GM23338 (cell line): ENCODE data around the gene SELPLG. TPM values are rescaled to one million over a fixed set of nuclear protein-coding genes. Genes with fewer than 3 reads are reported as not detected.

Experiments used
- ATAC-seq: fragments of 200-7000 bp; cut with Tn5 transposase; 3 replicates; pipeline ENCODE4 v1.9.1; 2020
- DNase-seq: peaks from one replicate; pipeline ENCODE4 v3.0.0-alpha.2; 2015; ENCODE audit warnings: low spot score
- H2AFZ ChIP-seq: fragments of 200-600 bp; sonication (generic); 2 replicates; pipeline ENCODE4 v1.8.0; 2016; ENCODE audit warnings: antibody characterized with exemption, mild to moderate bottlenecking, moderate library complexity
- H3F3A ChIP-seq: fragments of 200-600 bp; sonication (generic); replicated peaks from 2 replicates; pipeline ENCODE4 v1.8.0; 2017; ENCODE audit warnings: antibody characterized with exemption, mixed run types, low read depth
- H3K27ac ChIP-seq: fragments of 200-600 bp; sonication (generic); 2 replicates; pipeline ENCODE4 v1.6.1; 2016; ENCODE audit warnings: low read depth
- H3K27me3 ChIP-seq: fragments of 200-600 bp; sonication (generic); 2 replicates; pipeline ENCODE4 v1.8.0; 2016; ENCODE audit warnings: mild to moderate bottlenecking, mixed run types, moderate library complexity; ENCODE audit not compliant: insufficient read depth
- H3K36me3 ChIP-seq: fragments of 200-600 bp; sonication (generic); 2 replicates; pipeline ENCODE4 v1.8.0; 2016; ENCODE audit warnings: mild to moderate bottlenecking; ENCODE audit not compliant: insufficient read depth
- H3K4me1 ChIP-seq: fragments of 200-600 bp; sonication (generic); 2 replicates; pipeline ENCODE4 v1.8.0; 2016; ENCODE audit warnings: mild to moderate bottlenecking, moderate library complexity; ENCODE audit not compliant: insufficient read depth
- H3K4me2 ChIP-seq: fragments of 200-600 bp; sonication (generic); 2 replicates; pipeline ENCODE4 v1.7.1; 2017; ENCODE audit warnings: mixed run types
- H3K4me3 ChIP-seq: fragments of 200-600 bp; sonication (generic); 2 replicates; pipeline ENCODE4 v1.6.1; 2016; ENCODE audit warnings: mixed run types
- H3K79me2 ChIP-seq: fragments of 200-600 bp; sonication (generic); replicated peaks from 2 replicates; pipeline ENCODE4 v1.8.0; 2017; ENCODE audit warnings: mild to moderate bottlenecking; ENCODE audit not compliant: insufficient read depth
- H3K9me2 ChIP-seq: fragments of 200-600 bp; sonication (generic); 2 replicates; pipeline ENCODE4 v1.8.0; 2017; ENCODE audit not compliant: insufficient read depth
- H4K20me1 ChIP-seq: fragments of 200-600 bp; sonication (generic); replicated peaks from 2 replicates; pipeline ENCODE4 v1.8.0; 2017; ENCODE audit warnings: mild to moderate bottlenecking; ENCODE audit not compliant: insufficient read depth
- H3K27ac Mint-ChIP-seq: 2 replicates; pipeline ENCODE4 v1.8.0; 2020; ENCODE audit warnings: inconsistent platforms, mild to moderate bottlenecking, moderate library complexity, mixed read lengths
- H3K27me3 Mint-ChIP-seq: 3 replicates; pipeline ENCODE4 v1.8.0; 2022; ENCODE audit warnings: low read depth, mild to moderate bottlenecking, moderate library complexity, mixed read lengths, inconsistent platforms; ENCODE audit not compliant: insufficient read depth, poor library complexity
- H3K36me3 Mint-ChIP-seq: 3 replicates; pipeline ENCODE4 v1.8.0; 2021; ENCODE audit warnings: low read depth, mild to moderate bottlenecking, inconsistent platforms, moderate library complexity, mixed read lengths
- H3K4me1 Mint-ChIP-seq: 3 replicates; pipeline ENCODE4 v1.8.0; 2020; ENCODE audit warnings: mild to moderate bottlenecking, inconsistent platforms, mixed read lengths
- H3K4me3 Mint-ChIP-seq: 3 replicates; pipeline ENCODE4 v1.8.0; 2021; ENCODE audit warnings: moderate library complexity, mild to moderate bottlenecking, inconsistent platforms, mixed read lengths
- H3K9me3 Mint-ChIP-seq: 3 replicates; pipeline ENCODE4 v1.8.0; 2020; ENCODE audit warnings: moderate library complexity, mild to moderate bottlenecking, inconsistent platforms, mixed read lengths
- CREB1 ChIP-seq: fragments of 250-450 bp; sonication (Bioruptor Pico); IDR thresholded peaks from 2 replicates; pipeline ENCODE4 v1.5.0; 2020; ENCODE audit warnings: low read depth, mild to moderate bottlenecking, moderate library complexity
- CTCF ChIP-seq, 2 experiments: fragments of 200-600 bp in 1 of 2; sonication (generic) in 1 of 2; conservative IDR thresholded peaks; 2 replicates each; pipeline versions ENCODE4 v1.5.1 to v1.6.1; 2016 to 2017; ENCODE audit warnings: antibody characterized with exemption in 2 of 2, low read depth in 2 of 2, mild to moderate bottlenecking in 2 of 2, moderate library complexity in 1 of 2
- ETS1 ChIP-seq: IDR thresholded peaks from 2 replicates; pipeline ENCODE4 v1.6.1; 2016; ENCODE audit warnings: antibody characterized with exemption
- EZH2 ChIP-seq: fragments of 200-600 bp; sonication (generic); IDR thresholded peaks from one replicate; pipeline ENCODE4 v1.8.0; 2017; ENCODE audit warnings: antibody characterized with exemption, mild to moderate bottlenecking, low read depth; ENCODE audit not compliant: unreplicated experiment
- EZH2phosphoT487 ChIP-seq: fragments of 200-600 bp; sonication (generic); IDR thresholded peaks from one replicate; pipeline ENCODE4 v1.8.1; 2018; ENCODE audit warnings: antibody characterized with exemption; ENCODE audit not compliant: unreplicated experiment
- JUNB ChIP-seq: IDR thresholded peaks from one replicate; pipeline ENCODE4 v1.6.1; 2016; ENCODE audit warnings: antibody characterized with exemption; ENCODE audit not compliant: unreplicated experiment
- NANOG ChIP-seq: IDR thresholded peaks from 2 replicates; pipeline ENCODE4 v1.6.1; 2016; ENCODE audit warnings: antibody characterized with exemption, borderline replicate concordance
- POLR2AphosphoS5 ChIP-seq: IDR thresholded peaks from 2 replicates; pipeline ENCODE4 v1.6.1; 2016; ENCODE audit warnings: antibody characterized with exemption, low read depth
- REST ChIP-seq: IDR thresholded peaks from one replicate; pipeline ENCODE4 v1.6.1; 2018; ENCODE audit warnings: antibody characterized with exemption; ENCODE audit not compliant: unreplicated experiment
- STAT1 ChIP-seq: IDR thresholded peaks from one replicate; pipeline ENCODE4 v1.6.1; 2016; ENCODE audit warnings: antibody characterized with exemption; ENCODE audit not compliant: unreplicated experiment
- ZNF114 ChIP-seq: fragments of 250-450 bp; sonication (Bioruptor Pico); IDR thresholded peaks from 2 replicates; pipeline ENCODE4 v1.5.0; 2020; ENCODE audit warnings: mild to moderate bottlenecking, moderate library complexity
- ZNF331 ChIP-seq: fragments of 250-450 bp; sonication (Bioruptor Pico); IDR thresholded peaks from 2 replicates; pipeline ENCODE4 v1.5.0; 2020; ENCODE audit warnings: low read depth, mild to moderate bottlenecking, moderate library complexity
- ZNF462 ChIP-seq: fragments of 250-450 bp; sonication (Bioruptor Pico); IDR thresholded peaks from 2 replicates; pipeline ENCODE4 v1.5.0; 2020; ENCODE audit warnings: mild to moderate bottlenecking, moderate library complexity
- polyA plus RNA-seq: library from polyadenylated mRNA; unstranded; fragments of >200 nt; fragmentation: Nextera tagmentation; extraction: Ambion mirVana; gene quantifications from 2 replicates; pipeline ENCODE4 v1.2.1, GENCODE V29; 2016
- total RNA-seq: library from RNA; depleted of rRNA; stranded (reverse); fragments of >200 nt; shearing (Covaris generic); gene quantifications from 2 replicates; pipeline ENCODE4 v1.2.3, GENCODE V29; 2014

Gene SELPLG
- total and polyA plus RNA-seq, 2 experiments from 2014 or later, result 0.16 to 0.56 TPM

GRCh38 chr12:108649669-108650068 lies 16.0 kb upstream of the SELPLG start:
- Mint-ChIP-seq H3K27me3 (peaks cover 6% of the 10 kb centered on the region), H3K4me1 (peaks cover 31% of the 10 kb centered on the region), H3K9me3 (no peaks in the 10 kb centered on the region), H3K4me3 (no peak overlapping the region), H3K27ac (no peak overlapping the region), H3K36me3 (peaks cover 44% of the 10 kb centered on the region)
- Histone ChIP-seq H3K27ac (no peak overlapping the region), H3K27me3 (no peaks in the 10 kb centered on the region), H3K4me3 (no peak overlapping the region), H2AFZ (no peak overlapping the region), H3K9me2 (no peaks in the 10 kb centered on the region), H3K79me2 (no peaks in the 10 kb centered on the region), H3K36me3 (peaks cover 15% of the 10 kb centered on the region; the same call in 1 of the 2 replicates), H3F3A (no peaks in the 10 kb centered on the region), H3K4me1 (peaks cover 22% of the 10 kb centered on the region), H4K20me1 (no peaks in the 10 kb centered on the region), H3K4me2 (no peak overlapping the region)
- ATAC-seq (no peak), DNase-seq (no peak)
- TF ChIP-seq EZH2 (no peak), CREB1 (CRISPR knock-in tag) (no peak), NANOG (no peak), ZNF114 (CRISPR knock-in tag) (no peak), CTCF (conservative IDR thresholded peaks at IDR 0.05; ENCODE audit: low read depth in 2 of 2) (no peak), EZH2phosphoT487 (no peak), ZNF331 (CRISPR knock-in tag) (no peak), ETS1 (no peak), REST (no peak), POLR2AphosphoS5 (no peak), ZNF462 (CRISPR knock-in tag) (no peak), STAT1 (no peak), JUNB (no peak)
